ENCODE measurements around the gene SORBS1.

Gene SORBS1

DNA sequence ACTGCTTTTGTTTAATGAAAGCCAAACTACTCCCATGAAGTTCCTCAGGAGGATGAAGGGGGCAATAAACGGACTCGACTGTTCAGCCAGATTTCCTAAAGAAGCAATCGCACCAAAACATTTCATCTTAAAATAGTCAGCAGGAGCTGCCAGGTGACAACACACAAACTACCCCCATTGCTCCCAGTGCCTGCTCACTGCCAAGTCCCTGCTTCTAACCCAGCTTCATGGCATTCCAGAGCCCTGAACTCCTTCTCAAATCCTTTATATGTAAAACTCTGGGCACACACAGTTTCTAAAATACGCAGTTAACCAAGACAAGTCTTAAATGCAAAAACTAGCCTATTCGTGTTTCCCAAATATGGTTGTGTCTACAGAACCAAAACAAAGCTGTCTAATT is 110.0 kb downstream of the SORBS1 start:
- no peak overlapping the region for H3K27ac ChIP-seq
- TF ChIP-seq, protein P1, sequence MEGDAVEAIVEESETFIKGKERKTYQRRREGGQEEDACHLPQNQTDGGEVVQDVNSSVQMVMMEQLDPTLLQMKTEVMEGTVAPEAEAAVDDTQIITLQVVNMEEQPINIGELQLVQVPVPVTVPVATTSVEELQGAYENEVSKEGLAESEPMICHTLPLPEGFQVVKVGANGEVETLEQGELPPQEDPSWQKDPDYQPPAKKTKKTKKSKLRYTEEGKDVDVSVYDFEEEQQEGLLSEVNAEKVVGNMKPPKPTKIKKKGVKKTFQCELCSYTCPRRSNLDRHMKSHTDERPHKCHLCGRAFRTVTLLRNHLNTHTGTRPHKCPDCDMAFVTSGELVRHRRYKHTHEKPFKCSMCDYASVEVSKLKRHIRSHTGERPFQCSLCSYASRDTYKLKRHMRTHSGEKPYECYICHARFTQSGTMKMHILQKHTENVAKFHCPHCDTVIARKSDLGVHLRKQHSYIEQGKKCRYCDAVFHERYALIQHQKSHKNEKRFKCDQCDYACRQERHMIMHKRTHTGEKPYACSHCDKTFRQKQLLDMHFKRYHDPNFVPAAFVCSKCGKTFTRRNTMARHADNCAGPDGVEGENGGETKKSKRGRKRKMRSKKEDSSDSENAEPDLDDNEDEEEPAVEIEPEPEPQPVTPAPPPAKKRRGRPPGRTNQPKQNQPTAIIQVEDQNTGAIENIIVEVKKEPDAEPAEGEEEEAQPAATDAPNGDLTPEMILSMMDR (conservative IDR thresholded peaks at IDR 0.05) = no peak

DNA sequence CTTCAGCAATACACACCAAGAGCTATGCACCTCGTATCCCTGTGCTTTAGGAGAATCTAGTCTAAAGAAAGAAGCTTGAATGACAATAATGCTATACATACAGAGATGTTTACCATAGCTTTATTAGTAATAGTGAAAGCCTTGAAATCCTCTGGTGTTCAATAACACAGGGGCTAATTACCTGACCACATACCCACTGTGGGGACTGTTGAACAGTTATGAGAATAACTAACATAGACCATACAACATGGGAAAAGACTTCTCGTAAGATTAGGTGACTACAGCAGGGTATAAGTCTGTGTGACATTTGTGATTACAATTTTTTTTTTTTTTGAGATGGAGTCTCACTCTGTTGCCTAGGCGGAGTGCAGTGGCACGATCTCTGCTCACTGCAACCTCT is 111.0 kb downstream of the SORBS1 start:
- TF ChIP-seq, protein P1 (conservative IDR thresholded peaks at IDR 0.05) = no peak
- H3K27ac ChIP-seq = no peak overlapping the region

DNA sequence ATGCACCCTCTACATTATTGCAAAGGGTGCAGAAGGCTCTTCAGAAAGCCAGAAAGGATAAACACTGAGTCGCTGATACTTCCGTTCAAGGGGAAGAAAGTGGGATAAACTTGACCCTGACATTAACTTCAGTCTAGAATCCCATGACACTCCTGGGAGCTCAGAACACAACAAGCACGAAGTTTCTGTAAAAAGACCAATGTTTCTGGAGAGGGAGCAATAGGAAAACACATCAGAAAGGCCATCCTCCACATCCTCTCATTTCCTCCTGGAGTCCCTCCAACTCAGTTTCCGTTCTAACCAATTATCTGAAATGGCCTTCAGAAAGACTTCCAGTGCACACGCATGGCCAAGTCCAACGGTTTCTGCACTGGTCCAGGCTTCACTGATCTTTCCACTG is 113.5 kb downstream of the SORBS1 start:
- H3K27ac ChIP-seq = no peak overlapping the region
- TF ChIP-seq, protein P1 (conservative IDR thresholded peaks at IDR 0.05) = no peak

DNA sequence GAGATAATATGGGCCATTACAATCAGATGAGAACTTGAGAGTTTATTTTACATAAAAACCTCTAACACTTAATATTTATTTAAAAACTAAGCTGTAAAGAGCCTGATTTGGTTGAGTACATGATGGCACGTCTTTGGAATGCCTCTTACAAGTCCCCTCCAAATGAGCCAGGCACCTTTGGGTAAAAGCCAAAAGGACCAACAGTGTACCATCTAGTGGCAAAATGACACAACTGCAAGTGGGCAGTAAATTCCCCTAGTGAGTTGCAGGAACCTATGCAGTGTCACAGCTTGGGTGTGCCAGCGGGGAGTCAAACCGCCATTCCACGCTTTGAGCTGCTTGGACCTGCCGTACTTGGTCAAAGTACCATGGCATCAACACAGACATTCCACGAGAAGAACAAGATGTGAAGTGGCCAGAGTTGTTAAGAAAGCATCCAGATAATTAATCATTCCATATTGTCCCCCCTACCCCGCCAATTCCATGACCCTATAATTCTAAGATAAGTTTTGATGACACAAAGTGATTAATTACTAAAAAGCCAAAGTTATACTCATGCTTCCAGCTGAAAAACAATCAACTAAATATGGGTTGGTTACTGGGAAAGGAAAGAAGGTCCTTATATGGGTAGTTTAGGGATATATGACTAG is 115.2 kb downstream of the SORBS1 start:
- no peak overlapping the region for H3K27ac ChIP-seq
- TF ChIP-seq, protein P1 (conservative IDR thresholded peaks at IDR 0.05) = peak; percentile 90

DNA sequence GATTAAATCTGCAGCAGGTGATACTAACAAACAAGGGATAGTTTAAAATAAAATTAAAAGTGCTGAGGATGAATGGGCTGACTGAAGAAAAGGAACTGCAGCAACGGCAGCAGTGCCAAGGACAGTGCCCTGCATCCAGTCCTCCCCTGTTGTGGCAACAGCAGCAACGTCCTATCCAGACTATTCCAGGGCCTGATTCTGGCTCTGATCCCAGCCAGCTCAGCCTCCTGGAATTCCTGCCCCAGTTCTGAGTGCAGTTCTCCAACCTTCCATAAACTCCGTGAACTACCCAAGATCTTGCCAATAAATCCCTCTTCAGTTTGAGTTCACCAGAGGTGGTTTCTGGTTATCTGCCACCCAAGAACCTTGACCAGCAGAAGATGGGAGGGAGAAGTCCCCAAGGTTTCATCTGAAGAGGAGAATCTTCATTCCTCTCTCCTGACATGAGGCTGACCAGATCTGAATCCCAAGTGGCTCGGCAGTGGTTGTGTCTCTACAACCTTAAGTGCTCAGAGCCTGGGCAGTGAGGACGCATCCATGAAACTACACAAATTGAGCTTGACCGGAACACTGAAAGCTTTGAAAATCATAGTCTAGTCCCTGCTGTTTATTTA is 115.8 kb downstream of the SORBS1 start:
- TF ChIP-seq, protein P1 (conservative IDR thresholded peaks at IDR 0.05) = no peak
- H3K27ac ChIP-seq = no peak overlapping the region

DNA sequence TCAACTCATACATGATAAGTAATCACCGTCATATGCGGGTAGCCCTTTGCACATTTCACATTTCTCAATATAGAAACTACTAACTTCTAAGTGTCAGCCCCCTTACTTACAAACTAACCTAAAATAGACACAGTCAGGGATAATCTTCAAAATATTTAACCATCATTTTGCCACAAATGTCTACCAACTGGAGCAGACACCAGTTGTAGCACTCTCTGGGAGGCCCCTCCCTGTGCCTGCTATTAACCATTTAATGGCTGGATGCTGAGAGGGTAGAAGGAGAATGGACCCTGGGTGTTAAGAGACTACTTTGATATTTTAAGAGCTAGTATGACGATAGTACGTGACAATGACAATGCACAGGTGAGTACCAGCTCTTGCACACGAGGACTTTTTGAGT is 116.4 kb downstream of the SORBS1 start:
- no peak overlapping the region for H3K27ac ChIP-seq
- TF ChIP-seq, protein P1 (conservative IDR thresholded peaks at IDR 0.05) = no peak

DNA sequence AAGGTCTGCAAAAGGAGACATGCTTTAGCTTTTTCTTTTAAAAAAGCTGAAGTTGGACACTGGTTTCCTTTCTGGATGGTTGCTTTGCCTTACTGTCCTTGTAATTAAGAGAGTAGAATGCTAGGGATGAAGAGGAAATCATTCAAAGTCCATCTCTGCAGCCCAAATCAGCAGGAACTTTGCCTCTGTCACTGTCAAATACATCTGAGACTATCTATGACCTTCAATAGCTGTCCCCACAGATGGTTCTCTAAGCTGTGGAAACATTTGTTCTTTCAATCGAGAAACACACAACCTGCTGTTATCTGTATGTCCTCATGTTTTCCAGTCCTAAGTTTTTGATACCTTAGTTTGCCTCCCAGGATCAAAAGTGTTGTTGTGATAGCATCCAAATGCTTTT is 117.5 kb downstream of the SORBS1 start:
- no peak overlapping the region for H3K27ac ChIP-seq
- TF ChIP-seq, protein P1 (conservative IDR thresholded peaks at IDR 0.05) = no peak
